Suprapubic skin (tissue), 4 donors: ENCODE data around the gene RBM19.

Experiments
- EP300 ChIP-seq: sonication (generic); formaldehyde crosslinking; IDR thresholded peaks from one replicate; pipeline ENCODE4 v1.6.1; 2017; ENCODE audit warnings: antibody characterized with exemption
- POLR2A ChIP-seq, 2 donors: fragments of 450-650 bp; IDR thresholded peaks; one replicate each; pipeline ENCODE4 v1.6.1; 2017; ENCODE audit warnings: antibody characterized with exemption in 2 of 2, mild to moderate bottlenecking in 2 of 2, moderate library complexity in 2 of 2
- POLR2AphosphoS5 ChIP-seq, 3 donors: sonication (generic); formaldehyde crosslinking; IDR thresholded peaks; one replicate each; pipeline ENCODE4 v1.6.1; 2017; ENCODE audit warnings: antibody characterized with exemption in 3 of 3
- TF ChIP-seq, protein P1 (sequence below), 2 donors: fragments of 200-600 bp in 1 of 2; fragments of 450-650 bp in 1 of 2; sonication (generic) in 1 of 2; IDR thresholded peaks; one replicate each; pipeline ENCODE4 v1.5.1; 2016 to 2019; ENCODE audit warnings: antibody characterized with exemption in 2 of 2, mild to moderate bottlenecking in 1 of 2, moderate library complexity in 1 of 2

DNA sequence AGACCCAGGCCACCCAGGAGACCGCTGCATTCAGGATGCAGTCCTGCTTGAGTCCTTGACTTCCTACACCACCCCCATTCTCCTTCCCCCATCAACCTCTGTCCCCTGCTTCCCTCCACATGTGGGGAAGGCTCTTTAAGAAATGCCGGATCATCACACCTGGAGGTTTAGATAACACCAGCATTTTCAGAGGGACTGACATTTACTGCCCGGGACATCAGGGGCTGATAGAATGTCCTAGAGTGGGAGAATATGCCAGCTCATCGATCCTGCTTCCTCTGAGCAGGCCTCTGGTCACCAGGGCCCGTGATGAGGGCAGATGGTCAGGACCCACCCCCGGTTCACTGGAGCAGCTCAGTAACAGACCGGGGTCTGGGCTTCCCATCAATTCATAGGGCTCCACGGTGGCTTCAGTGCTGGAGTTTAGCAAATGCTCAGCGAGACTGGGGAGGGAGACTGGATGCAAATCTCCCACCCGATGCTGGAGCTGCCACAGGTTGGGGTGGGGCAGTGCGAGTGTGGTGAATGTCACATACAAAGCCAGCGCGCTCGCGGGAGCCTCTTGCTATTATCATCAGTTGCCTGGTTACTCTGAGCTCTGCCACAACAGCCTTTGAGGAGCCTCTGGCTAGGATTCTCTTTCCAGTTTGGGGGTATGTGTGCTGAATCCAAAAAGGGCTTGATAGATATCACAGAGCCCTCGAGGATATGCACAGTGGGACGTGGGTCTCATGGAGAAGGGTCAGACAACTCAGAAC is 111.6 kb downstream of the RBM19 start:
- TF ChIP-seq, protein P1, sequence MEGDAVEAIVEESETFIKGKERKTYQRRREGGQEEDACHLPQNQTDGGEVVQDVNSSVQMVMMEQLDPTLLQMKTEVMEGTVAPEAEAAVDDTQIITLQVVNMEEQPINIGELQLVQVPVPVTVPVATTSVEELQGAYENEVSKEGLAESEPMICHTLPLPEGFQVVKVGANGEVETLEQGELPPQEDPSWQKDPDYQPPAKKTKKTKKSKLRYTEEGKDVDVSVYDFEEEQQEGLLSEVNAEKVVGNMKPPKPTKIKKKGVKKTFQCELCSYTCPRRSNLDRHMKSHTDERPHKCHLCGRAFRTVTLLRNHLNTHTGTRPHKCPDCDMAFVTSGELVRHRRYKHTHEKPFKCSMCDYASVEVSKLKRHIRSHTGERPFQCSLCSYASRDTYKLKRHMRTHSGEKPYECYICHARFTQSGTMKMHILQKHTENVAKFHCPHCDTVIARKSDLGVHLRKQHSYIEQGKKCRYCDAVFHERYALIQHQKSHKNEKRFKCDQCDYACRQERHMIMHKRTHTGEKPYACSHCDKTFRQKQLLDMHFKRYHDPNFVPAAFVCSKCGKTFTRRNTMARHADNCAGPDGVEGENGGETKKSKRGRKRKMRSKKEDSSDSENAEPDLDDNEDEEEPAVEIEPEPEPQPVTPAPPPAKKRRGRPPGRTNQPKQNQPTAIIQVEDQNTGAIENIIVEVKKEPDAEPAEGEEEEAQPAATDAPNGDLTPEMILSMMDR (IDR thresholded peaks at IDR 0.05), result no peak
- TF ChIP-seq POLR2A (IDR thresholded peaks at IDR 0.05) (no peak), EP300 (no peak), POLR2AphosphoS5 (IDR thresholded peaks at IDR 0.05) (no peak)
